ENCODE results near the gene EML6. TPM values are rescaled to one million over a fixed set of nuclear protein-coding genes. Genes with fewer than 3 reads are reported as not detected.

EML6 gene
- total RNA-seq, 1 experiment from 2014 or later: not detected

DNA sequence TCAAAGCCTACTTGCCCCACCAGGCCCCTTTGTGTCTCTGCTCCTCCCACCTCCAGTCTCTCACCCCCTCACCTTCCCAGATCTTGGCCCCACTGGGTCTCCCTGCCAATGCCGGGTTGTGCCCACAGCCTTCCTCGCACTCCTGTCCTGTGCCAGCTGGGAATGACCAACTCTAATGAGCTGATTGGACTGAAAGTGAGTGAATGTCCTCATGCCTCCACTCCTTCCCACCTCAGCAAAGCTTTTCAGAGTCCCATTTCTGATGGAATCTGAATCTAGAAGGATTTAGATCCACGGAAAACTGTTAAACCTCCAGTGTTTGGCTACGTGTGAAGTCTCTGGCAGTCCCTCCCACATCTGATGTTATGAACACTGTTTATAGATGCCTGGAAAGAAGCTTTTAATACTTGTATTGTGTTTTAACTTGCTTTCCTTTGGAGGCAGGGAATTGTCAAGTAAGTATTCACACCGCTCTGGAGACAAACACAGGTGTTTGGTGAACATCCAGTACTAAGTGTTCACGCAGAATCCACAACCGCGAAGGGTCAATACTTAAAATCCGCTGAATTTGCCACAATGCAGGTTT is 222.9 kb downstream of the EML6 start:
- H3K4me3 ChIP-seq: no peak overlapping the region
- DNase-seq: no peak
- no peaks in the 10 kb centered on the region for H3K27me3 ChIP-seq
- H3K9me3 ChIP-seq: no peaks in the 10 kb centered on the region
- no peaks in the 10 kb centered on the region for H3K36me3 ChIP-seq

DNA sequence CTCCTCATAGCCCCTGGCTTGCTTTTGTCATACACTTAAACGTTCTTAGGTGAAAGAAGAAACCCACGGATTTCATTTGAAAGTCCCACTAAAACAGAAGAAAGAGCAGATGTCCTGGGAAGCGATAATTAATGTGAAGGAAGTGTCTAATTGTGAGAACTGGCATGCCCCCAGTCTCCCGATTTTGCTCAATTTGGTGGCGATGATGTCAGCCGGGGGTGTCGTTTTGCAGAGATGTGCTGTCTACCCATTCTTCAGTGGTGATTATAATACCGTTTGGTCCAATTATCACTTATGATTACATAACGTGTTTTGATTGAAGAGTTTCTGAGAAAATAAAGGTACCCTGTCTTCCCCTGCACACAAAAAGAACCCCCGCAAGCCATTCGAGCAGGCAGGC is 223.7 kb downstream of the EML6 start:
- H3K27me3 ChIP-seq: no peaks in the 10 kb centered on the region
- H3K9me3 ChIP-seq: no peaks in the 10 kb centered on the region
- no peak for DNase-seq
- H3K36me3 ChIP-seq: no peaks in the 10 kb centered on the region
- H3K4me3 ChIP-seq: no peak overlapping the region

DNA sequence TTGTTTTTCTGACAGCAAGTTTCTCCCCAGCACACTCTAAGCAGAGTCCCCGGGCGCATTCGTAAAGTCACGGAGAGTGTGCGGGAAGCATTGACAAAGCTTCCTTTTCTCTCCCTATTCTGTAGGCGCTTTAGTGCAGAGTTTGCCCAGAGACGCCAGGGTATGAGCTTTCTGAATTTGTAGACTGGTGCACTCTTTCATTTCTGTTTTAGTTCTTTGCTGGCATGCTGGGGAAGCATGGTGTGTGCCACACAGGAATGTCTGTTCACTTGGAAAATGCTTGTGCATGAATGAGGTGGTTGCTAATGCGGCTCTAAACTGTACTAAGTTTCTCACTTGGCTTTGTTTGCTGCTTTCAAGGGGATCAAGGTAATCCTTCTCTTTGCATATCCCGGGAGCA is 224.2 kb downstream of the EML6 start:
- Histone ChIP-seq H3K36me3 (no peaks in the 10 kb centered on the region), H3K27me3 (no peaks in the 10 kb centered on the region), H3K9me3 (no peaks in the 10 kb centered on the region), H3K4me3 (no peak overlapping the region)
- DNase-seq: no peak

DNA sequence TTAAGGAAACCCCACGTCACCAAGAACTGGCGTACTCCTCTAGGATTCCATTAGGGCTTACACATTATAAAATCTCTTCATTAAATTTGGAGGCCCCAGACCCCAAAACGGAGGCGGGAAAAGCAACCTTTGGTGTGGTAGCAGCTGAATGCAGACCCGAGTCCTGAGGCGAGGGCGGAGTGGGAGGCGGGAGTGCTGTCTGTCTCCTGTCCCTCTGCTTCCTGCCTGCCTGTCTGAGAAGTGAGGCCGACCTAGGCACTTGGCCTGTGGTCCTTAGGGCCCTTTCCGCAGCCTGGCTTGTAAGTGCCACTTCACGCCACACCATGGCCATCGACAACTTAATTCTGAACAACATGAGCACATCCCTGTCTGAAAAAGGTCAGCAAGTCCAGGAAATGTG is 224.7 kb downstream of the EML6 start:
- H3K36me3 ChIP-seq: no peaks in the 10 kb centered on the region
- H3K9me3 ChIP-seq: no peaks in the 10 kb centered on the region
- DNase-seq: no peak
- no peak overlapping the region for H3K4me3 ChIP-seq
- H3K27me3 ChIP-seq: no peaks in the 10 kb centered on the region

DNA sequence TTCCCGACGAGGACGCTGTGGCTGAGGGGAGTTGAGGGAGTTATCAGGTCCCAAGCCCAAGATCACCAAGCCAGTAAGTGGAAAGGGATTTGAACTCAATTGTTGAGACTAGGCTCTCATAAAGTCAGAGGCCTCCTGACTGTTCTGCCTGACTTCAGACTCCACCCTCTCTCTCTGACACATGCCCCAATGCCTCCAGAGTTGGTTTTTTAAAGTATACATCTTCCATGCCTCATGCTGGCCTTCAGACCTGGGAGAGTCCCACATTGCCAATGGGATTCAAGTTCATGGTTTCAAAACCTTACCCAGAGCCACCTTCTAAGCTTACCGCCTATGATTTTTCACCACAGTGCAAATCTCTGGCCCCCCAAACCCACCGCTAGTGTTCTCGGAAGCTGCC is 226.0 kb downstream of the EML6 start:
- Histone ChIP-seq H3K9me3 (no peaks in the 10 kb centered on the region), H3K36me3 (no peaks in the 10 kb centered on the region), H3K4me3 (no peak overlapping the region), H3K27me3 (no peaks in the 10 kb centered on the region)
- DNase-seq: no peak

DNA sequence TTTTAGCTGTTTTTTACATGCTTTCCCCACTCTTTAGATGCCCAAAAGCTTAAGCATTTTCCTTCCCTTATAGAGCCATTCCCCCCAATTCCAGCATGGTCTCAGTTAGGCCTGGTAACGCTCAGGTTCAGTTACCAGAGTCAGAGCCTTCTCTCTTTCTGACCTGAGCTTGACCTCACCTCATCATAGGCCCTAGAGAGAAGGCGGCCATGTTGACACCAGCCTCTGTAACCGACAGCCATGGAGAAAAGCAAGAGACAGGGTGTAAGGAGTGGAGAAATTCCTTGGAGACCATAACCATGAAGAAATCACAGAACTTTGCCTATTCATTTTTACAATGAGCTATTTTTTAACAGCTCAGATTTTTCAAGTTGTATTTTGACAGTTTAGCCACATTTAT is 227.3 kb downstream of the EML6 start:
- DNase-seq: no peak

DNA sequence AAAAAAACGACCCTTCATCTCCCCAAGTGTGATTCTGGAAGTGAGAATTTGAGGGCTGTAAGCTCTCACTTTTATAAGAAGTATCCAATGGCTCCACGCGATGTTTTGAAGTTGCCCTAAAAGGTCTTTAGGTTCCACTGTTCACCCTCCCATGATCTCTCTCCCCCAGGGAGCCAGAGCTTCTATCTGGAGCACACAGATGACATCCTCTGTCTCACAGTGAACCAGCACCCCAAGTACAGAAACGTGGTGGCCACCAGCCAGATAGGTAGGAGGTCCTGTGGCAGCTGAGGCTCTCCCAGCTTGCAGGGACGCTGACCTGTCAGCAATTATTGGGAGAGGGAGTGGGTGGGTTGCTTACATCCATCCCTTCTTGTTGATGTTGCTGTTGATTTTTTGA is 229.0 kb downstream of the EML6 start:
- Histone ChIP-seq H3K4me3 (no peak overlapping the region), H3K36me3 (no peaks in the 10 kb centered on the region), H3K27me3 (no peaks in the 10 kb centered on the region), H3K9me3 (no peaks in the 10 kb centered on the region)
- DNase-seq: no peak

More for the DNA sequence above, 227.3 kb downstream of the EML6 start:
- Histone ChIP-seq H3K27me3 (no peaks in the 10 kb centered on the region), H3K9me3 (no peaks in the 10 kb centered on the region), H3K4me3 (no peak overlapping the region), H3K36me3 (no peaks in the 10 kb centered on the region)

DNA sequence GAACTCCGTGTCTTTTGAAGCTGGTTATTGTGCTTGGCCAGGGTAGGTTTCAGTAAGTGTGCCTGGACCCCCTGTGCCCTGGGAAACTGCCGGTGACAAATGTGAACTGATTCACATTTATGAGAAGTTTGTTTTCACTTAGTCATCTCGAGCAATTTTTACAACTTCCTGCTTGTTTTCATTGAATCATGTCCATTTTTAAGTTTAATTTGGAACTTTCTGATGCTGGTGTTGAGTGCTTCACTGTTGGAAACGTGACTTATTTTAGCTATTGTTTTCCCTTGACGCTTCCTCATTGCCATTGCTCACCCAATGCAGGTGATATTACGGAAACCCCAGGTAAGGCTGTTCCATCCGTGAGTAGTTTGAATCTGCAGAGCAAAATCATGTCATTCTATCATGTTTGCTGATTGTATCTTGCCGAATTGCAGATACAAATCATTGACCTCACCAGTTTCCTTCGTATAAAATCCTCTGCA is 229.6 kb downstream of the EML6 start:
- Histone ChIP-seq H3K36me3 (no peaks in the 10 kb centered on the region), H3K9me3 (no peaks in the 10 kb centered on the region), H3K27me3 (no peaks in the 10 kb centered on the region), H3K4me3 (no peak overlapping the region)
- peak; percentile 33 for DNase-seq

DNA sequence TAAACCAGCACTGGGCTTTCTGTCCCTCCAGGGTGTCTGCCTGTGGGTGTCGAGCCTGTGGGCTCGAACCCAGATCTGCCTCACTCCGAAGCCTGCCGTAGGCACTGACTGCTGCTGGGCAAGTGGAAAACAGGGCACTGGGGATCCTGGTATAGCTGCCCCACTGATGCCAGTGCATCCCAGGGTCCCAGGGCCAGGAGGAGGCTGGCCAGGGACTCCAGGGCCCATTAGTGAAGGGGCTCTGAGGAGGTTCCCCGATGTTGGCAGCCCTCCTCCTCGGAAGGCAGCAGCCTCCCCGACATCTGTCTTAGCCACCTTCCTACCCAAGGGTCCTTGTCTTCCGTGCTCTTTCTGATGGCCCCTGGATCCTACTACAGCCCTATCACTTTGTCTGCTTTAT is 230.7 kb downstream of the EML6 start:
- no peaks in the 10 kb centered on the region for H3K36me3 ChIP-seq
- DNase-seq: no peak

DNA sequence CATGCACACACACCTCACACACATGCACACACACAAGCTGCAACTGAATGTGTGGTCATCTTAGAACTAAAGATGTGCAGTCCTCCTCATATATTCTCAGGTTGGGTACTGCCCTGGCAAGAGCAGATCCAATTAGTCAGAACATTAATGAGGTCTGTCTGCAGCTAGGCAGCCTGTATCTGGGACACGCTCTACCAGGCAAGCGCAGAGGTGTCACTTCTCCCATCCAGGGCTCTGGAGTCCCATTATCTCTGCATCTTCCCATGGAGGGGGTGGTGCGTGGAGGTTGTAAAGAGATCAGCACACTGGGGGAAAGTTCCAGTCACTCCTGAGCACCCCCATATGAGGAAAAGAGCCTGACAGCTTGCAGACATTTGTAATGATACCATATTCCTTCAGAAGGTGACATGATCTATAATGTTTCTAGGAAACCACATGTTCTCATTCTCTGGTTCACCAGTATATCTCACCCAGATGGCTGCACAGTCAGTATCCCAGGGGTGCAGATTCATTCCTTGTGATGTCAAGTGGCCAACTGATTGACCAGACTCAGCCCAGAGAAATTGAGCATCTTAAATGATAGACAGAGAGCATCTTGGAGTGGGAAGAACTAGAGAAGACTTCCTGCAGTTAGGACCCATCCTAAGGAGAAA is 231.4 kb downstream of the EML6 start:
- Histone ChIP-seq H3K9me3 (no peaks in the 10 kb centered on the region), H3K36me3 (no peaks in the 10 kb centered on the region), H3K4me3 (no peak overlapping the region), H3K27me3 (no peaks in the 10 kb centered on the region)
- DNase-seq: no peak

More for the DNA sequence above, 230.7 kb downstream of the EML6 start:
- no peak overlapping the region for H3K4me3 ChIP-seq
- no peaks in the 10 kb centered on the region for H3K27me3 ChIP-seq
- H3K9me3 ChIP-seq: no peaks in the 10 kb centered on the region

DNA sequence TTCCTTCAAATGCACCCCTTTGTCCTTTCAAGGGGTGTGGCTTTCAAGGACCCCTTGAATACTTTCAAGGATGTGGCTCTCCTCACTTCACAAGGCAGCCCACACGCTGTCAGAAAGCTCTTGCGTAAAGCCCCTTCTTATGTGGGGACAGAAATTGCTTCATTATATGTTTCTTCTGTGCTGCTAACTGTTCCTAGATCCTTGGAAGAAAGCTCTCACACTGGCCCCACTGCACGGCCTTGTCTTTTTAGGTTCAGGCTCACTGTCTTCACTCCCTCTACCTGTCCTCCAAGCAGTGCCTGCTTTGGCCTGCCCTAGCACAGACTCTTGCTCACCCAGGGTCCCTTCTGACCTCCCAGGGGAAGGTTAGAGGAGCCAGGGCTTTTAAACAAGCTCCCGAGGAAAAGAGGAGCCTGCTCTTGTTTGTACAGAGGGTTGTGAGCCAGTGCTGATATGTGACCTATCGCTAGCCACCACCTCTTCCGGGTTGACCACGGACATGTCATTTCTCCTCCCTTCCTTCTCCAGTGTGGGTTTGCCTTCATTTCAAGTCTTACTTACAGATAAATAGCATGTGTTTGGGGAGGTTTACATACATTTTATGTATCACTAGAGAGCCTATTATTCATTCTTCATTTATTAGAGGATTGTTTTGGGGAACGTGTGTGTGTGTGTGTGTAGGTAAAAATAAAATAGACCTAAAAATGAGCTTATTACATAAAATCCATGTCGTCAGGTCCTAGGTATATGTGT is 232.1 kb downstream of the EML6 start:
- Histone ChIP-seq H3K36me3 (no peaks in the 10 kb centered on the region), H3K27me3 (no peaks in the 10 kb centered on the region), H3K4me3 (no peak overlapping the region), H3K9me3 (no peaks in the 10 kb centered on the region)
- DNase-seq: no peak

DNA sequence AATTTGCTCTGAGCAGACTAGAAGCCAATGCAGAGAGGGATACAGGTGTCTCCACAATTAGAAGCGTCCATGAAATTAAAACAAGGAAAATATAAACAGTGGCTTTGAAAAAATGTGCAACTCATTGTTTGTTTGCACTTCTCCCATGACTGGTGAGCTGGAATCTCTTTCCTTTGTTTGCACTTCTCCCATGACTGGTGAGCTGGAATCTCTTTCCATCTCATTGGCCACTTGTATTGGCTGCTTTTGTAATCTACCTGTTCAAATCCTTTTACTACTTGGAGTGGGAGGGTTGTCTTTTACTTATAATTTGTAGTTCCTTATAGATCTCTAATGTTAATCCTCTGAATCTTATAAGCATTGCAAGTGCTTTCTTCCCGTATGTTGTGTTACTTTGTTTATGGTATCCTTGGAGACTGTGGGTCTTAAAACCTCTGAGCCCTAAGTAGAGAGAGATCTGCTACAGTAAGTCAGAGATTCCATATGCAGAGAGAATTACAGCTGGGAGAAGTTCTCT is 232.7 kb downstream of the EML6 start:
- no peaks in the 10 kb centered on the region for H3K9me3 ChIP-seq
- H3K27me3 ChIP-seq: no peaks in the 10 kb centered on the region
- DNase-seq: no peak
- no peak overlapping the region for H3K4me3 ChIP-seq
- no peaks in the 10 kb centered on the region for H3K36me3 ChIP-seq

DNA sequence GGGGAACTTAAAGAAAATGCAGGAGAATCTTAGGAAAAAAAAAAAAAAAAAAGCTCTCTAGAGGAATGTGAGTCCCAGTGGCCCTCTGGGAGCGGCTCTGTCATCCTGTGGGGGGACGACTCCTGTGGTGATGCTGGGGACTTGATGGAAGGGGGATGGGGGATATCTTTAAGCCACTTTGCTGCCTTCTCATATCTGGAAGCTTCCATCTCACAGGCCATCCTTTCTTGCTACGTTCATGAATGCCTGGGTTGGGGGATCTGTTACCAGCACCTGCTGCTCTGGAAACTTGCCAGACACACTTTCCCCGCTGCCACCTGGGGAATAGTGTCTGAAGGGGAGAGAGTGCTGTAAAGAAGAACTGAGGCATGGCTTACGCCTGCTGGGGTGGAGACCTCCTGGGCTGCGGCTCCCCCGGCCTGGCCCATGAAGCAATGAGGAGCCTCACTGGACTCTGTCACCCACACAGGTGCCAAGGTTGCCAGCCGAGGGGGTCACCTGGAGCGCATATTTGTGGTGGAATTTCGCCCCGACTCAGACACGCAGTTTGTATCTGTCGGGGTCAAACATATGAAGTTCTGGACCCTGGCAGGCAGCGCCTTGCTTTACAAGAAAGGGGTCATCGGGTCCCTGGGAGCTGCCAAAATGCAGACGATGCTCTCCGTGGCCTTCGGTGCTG is 234.0 kb downstream of the EML6 start:
- Histone ChIP-seq H3K9me3 (no peaks in the 10 kb centered on the region), H3K27me3 (no peaks in the 10 kb centered on the region), H3K36me3 (no peaks in the 10 kb centered on the region), H3K4me3 (no peak overlapping the region)
- no peak for DNase-seq

DNA sequence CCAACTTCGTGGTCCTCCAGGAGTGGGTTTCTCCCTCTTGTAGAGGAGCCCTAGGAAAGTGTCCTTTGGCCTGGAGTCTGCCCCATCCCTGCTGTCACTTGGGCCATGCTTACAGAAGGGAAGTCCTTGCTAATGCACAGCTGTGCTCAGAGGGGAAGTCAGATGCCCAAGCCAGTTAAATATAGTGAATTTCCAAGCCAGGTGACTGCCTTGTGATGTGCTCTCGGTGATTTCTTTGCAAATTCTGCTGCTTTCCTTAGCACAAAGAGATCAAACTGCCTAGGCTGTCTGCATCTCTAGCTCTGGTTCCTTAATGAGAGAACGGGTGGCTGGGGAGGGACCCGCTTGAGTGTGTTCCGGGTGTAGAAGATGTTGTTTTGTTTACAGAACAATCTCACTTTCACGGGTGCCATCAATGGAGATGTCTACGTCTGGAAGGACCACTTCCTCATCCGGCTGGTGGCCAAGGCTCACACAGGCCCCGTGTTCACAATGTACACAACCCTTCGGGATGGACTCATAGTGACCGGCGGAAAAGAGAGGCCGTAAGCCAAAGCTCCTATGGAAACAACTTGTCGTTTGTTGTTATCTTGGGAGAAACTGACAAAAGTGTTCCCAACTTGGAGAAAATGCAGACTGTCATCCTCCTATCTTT is 235.4 kb downstream of the EML6 start:
- no peak for DNase-seq
- Histone ChIP-seq H3K4me3 (no peak overlapping the region), H3K9me3 (no peaks in the 10 kb centered on the region), H3K36me3 (no peaks in the 10 kb centered on the region), H3K27me3 (no peaks in the 10 kb centered on the region)

DNA sequence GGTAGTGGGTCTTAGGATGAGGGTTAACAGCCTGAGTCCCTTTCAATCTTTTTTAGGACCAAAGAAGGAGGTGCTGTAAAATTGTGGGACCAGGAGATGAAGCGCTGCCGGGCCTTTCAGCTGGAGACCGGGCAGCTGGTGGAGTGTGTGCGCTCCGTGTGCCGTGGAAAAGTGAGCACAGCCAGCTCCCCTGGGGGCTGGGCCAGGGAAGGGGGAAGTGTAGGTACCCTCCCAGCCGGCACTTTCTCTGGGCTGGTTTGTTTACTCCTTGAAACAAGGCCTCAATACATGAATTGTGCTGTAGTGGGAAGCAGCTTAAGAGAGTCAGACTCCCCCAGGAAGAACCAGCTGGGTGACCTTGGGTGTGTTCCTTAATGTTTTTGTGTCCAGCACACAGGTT is 236.7 kb downstream of the EML6 start:
- H3K36me3 ChIP-seq: peaks cover 2% of the 10 kb centered on the region; the same call in 1 of the 2 replicates
- H3K27me3 ChIP-seq: no peaks in the 10 kb centered on the region
- no peak overlapping the region for H3K4me3 ChIP-seq
- DNase-seq: no peak
- H3K9me3 ChIP-seq: no peaks in the 10 kb centered on the region

DNA sequence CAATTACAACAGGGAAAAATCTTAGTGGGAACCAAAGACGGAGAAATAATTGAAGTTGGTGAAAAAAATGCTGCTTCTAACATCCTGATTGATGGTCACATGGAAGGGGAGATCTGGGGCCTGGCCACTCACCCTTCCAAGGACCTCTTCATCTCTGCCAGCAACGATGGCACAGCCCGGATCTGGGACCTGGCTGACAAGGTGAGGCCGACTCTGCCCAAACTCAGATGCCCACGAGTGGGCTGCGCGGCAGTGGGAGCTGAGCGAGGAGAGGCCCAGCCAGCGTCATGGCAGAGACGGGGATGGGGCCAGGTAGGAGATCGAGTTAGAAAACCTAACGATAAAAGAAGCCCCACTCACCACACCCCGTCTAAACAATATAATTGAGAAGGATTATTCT is 239.0 kb downstream of the EML6 start:
- H3K27me3 ChIP-seq: no peaks in the 10 kb centered on the region
- DNase-seq: no peak
- H3K9me3 ChIP-seq: no peaks in the 10 kb centered on the region

More for the DNA sequence above, 239.0 kb downstream of the EML6 start:
- Histone ChIP-seq H3K36me3 (peaks cover 23% of the 10 kb centered on the region), H3K4me3 (no peak overlapping the region)
